ENCODE measurements around the gene PIK3CD.

Gene PIK3CD

DNA sequence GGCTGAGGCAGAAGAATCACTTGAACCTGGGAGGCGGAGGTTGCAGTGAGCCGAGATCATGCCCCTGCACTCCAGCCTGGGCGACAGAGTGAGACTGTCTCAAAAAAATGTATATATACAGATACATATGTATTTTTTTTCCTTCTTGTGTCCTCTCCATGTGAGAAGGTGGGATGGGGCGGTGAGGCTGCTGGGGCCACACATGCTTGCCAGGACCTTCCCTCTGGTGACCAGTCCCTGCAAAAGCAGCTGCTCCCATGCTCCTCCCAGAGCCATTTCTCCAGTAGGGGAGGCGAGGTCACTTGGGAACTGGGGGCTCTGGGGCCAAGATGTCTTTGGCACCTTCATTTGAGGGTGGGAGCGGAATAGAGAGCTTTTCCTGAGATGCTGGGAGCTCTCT is 74.9 kb downstream of the PIK3CD start:
- H3K4me3 ChIP-seq (ENCODE audit: low read depth, low read length): no peak overlapping the region
- TF ChIP-seq, protein P1, sequence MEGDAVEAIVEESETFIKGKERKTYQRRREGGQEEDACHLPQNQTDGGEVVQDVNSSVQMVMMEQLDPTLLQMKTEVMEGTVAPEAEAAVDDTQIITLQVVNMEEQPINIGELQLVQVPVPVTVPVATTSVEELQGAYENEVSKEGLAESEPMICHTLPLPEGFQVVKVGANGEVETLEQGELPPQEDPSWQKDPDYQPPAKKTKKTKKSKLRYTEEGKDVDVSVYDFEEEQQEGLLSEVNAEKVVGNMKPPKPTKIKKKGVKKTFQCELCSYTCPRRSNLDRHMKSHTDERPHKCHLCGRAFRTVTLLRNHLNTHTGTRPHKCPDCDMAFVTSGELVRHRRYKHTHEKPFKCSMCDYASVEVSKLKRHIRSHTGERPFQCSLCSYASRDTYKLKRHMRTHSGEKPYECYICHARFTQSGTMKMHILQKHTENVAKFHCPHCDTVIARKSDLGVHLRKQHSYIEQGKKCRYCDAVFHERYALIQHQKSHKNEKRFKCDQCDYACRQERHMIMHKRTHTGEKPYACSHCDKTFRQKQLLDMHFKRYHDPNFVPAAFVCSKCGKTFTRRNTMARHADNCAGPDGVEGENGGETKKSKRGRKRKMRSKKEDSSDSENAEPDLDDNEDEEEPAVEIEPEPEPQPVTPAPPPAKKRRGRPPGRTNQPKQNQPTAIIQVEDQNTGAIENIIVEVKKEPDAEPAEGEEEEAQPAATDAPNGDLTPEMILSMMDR (IDR thresholded peaks at IDR 0.05; ENCODE audit: low read depth, low read length, missing control alignments): no peak
- no peak for DNase-seq (ENCODE audit: low read depth)

DNA sequence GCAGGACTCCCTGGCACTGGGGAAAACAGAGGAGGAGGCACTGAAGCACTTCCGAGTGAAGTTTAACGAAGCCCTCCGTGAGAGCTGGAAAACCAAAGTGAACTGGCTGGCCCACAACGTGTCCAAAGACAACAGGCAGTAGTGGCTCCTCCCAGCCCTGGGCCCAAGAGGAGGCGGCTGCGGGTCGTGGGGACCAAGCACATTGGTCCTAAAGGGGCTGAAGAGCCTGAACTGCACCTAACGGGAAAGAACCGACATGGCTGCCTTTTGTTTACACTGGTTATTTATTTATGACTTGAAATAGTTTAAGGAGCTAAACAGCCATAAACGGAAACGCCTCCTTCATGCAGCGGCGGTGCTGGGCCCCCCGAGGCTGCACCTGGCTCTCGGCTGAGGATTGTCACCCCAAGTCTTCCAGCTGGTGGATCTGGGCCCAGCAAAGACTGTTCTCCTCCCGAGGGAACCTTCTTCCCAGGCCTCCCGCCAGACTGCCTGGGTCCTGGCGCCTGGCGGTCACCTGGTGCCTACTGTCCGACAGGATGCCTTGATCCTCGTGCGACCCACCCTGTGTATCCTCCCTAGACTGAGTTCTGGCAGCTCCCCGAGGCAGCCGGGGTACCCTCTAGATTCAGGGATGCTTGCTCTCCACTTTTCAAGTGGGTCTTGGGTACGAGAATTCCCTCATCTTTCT is 75.5 kb downstream of the PIK3CD start:
- H3K4me3 ChIP-seq (ENCODE audit: low read depth, low read length): no peak overlapping the region
- no peak for DNase-seq (ENCODE audit: low read depth)
- TF ChIP-seq, protein P1 (IDR thresholded peaks at IDR 0.05; ENCODE audit: low read depth, low read length, missing control alignments): no peak

DNA sequence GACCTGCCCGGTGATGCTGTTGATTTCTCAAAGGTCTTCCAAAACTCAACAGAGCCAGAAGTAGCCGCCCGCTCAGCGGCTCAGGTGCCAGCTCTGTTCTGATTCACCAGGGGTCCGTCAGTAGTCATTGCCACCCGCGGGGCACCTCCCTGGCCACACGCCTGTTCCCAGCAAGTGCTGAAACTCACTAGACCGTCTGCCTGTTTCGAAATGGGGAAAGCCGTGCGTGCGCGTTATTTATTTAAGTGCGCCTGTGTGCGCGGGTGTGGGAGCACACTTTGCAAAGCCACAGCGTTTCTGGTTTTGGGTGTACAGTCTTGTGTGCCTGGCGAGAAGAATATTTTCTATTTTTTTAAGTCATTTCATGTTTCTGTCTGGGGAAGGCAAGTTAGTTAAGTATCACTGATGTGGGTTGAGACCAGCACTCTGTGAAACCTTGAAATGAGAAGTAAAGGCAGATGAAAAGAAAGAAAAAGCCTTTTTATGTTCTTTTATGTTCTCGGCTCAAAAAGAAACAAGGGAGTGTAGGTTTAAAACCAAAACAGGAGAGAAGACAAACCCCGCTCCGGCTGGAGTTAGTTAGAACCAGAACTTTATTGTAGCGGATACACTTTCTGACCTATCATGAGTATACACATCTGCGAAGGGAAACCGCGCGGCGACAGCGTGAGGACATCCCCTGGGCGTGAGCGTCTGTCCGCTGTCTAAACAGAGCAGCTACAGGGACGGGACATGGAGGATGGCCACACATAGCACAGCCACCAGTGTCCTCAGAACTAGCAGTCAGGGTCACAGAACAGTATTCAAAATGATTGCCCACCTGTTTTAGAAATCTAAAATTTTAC is 77.1 kb downstream of the PIK3CD start:
- DNase-seq (ENCODE audit: low read depth): no peak
- TF ChIP-seq, protein P1 (IDR thresholded peaks at IDR 0.05; ENCODE audit: low read depth, low read length, missing control alignments): no peak
- H3K4me3 ChIP-seq (ENCODE audit: low read depth, low read length): no peak overlapping the region

DNA sequence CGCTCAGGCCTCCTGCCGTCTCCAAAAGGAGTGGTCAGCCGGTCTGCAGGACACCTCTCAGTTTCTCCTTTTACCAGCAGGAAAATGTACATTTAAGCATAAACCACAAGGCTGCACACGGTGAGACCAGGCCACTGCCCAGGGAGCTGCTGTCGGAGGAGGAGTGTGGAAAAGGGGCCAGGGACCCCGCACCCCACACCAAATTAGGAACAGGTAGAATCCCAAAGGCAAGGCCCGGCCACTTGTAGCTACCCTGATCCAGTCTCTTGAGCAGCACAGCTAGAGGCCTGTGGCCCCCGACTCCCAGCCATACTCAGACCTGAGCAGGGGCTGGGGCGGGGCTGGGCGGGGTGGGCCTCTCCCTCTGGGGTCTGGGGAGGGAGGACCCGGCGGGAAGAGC is 78.0 kb downstream of the PIK3CD start:
- TF ChIP-seq, protein P1 (IDR thresholded peaks at IDR 0.05; ENCODE audit: low read depth, low read length, missing control alignments): no peak

DNA sequence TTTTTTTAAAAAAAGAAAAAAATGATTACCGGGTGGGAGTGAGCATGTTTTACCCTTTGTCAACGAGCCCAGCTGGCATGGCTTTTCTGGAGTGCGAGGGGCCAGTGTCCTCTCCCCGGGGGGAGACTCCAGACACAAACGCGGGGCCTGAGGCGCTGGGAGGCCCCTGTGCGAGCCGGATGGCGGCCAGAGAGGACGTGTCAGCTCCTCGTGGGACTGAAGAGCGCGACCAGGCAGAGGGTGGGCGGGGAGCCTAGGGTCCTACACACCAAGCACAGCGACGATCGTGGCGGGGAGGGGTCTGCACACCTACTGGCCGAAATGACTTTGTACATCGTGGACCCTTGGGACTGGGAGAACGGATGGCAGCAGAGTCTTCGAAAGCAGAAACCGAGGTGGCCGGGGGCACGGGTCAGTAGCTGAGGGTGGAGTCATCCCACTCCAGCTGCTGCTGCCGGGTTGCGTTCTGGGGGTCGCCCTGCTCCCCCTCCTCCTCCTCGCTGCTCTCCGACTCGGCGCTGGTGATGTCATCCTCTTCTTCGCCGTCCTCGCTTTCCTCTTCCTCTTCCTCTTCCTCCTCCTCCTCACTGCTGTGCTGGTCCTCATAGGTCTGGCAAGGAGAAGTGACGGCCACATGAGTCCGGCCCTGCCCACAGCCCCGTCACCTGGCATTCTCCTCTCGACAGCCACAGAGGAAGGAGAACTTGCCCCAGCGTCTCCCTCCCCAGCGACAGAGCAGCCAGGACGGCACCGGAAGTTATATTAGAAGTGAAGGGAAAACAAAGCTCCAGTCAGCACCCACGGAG is 78.8 kb downstream of the PIK3CD start:
- TF ChIP-seq, protein P1 (IDR thresholded peaks at IDR 0.05; ENCODE audit: low read depth, low read length, missing control alignments): no peak
- no peak overlapping the region for H3K4me3 ChIP-seq (ENCODE audit: low read depth, low read length)
- no peak for DNase-seq (ENCODE audit: low read depth)

More for the DNA sequence above, 78.0 kb downstream of the PIK3CD start:
- no peak overlapping the region for H3K4me3 ChIP-seq (ENCODE audit: low read depth, low read length)
- DNase-seq (ENCODE audit: low read depth): no peak

DNA sequence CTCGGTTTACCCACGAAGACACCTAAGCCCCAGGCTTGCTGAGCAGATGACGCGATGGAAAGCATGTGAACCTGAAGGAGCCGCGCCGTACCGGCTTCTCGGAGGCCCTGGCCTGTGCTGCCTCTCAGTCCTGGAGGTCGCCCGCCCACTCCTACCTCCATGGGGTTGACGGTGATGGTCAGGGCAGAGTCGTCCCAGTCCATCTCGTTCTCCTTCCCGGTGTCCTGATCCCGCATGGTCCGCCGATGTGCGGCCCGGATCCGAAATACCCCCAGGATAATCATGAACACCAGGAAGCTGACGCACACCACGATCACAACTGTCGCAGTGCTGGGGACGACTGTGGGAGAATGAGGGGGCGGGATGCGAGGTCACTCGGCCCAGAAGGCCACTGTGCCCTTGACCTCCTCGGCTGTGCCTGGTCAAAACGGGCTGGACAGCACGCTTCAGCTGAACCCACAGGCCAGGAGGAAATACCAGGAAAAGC is 79.6 kb downstream of the PIK3CD start:
- no peak for DNase-seq (ENCODE audit: low read depth)
- no peak overlapping the region for H3K4me3 ChIP-seq (ENCODE audit: low read depth, low read length)
- TF ChIP-seq, protein P1 (IDR thresholded peaks at IDR 0.05; ENCODE audit: low read depth, low read length, missing control alignments): no peak
